GM19238 (cell line): Measurements from ENCODE around the gene HCN1.

Experiments used
- DNase-seq: peaks from one replicate; pipeline ENCODE4 v3.0.0; 2011; ENCODE audit warnings: low spot score; ENCODE audit not compliant: insufficient read length

The HCN1 gene

GRCh38 chr5:45295231-45295630 is 400.9 kb downstream of the HCN1 start:
- no peak for DNase-seq

GRCh38 chr5:45288746-45289145 is 407.4 kb downstream of the HCN1 start:
- no peak for DNase-seq

DNA sequence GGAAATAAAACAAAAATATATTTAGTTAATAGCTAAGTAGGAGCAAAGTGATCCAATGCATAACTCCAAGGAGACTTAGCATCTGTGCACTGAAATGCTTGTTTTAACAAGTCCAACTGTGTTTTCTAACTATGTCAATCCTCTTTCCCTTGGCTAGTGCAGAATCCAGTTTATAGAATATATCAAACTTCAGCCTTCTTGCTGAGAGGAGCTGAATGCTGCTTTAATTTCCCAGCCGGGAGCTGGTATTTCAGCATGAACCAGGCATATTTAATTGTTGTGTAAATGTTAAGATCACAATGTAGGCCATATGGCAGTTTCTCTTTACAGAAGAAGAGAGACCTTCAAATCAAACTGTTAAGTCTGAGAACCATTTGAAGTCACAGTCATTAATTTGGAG is 411.7 kb downstream of the HCN1 start:
- no peak for DNase-seq

DNA sequence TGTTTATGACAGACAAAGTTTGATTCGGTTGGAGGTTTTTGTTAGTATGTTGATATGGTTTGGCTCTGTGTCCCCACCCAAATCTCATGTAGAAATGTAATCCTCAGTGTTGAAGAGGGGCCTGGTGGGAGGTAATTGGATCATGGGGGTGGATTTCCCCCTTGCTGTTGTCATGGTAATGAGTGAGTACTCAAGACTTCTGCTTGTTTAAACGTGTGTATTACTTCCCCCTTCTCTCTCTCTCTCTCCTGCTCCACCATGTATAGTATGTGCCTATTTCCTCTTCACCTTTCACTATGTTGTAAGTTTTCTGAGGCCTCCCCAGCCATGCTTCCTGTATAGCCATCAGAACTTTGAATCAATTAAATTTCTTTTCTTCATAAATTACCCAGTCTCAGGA is 415.1 kb downstream of the HCN1 start:
- DNase-seq, result no peak

- DNase-seq, result no peak
Measured at GRCh38 chr5:45279109-45279508, 417.1 kb downstream of the HCN1 start.

- no peak for DNase-seq
Measured at GRCh38 chr5:45277860-45278259, 418.3 kb downstream of the HCN1 start.

DNA sequence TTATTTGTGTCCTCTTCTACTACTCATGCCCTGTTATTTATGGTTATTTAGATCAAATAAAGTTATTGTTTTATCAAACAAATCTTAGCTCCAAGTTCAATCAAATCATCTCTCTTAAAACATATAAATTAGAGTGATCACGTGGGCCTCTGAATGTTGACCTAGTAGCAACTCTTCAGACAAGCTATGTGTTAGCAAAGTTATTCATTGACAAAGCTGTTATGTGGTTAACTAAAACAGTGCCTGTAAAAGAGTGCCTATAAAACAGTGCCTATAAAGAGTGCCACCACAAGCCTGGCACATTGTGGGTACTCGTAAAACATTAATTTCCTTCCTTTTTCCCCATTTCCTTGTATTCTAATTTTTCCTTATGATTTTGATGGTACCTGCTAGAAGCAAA is 421.9 kb downstream of the HCN1 start:
- no peak for DNase-seq

DNA sequence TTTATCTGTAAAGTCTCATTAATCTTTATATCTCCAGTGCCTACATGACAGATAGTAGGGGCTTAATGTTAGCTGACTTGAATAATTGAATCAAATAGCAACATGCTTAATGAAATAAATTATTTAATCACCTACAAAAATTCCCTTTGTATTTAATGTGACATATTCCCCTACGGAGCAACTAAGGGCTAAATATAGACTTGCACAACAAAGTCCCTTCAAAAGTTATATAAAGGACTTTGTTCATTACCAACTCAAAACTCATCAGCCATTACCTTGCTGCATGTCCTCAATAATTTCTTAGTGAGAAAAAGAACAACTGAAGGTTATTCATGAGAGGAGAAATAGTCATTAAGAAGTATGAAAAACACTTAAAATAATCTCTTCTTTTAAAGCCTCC is 424.6 kb downstream of the HCN1 start:
- no peak for DNase-seq

DNA sequence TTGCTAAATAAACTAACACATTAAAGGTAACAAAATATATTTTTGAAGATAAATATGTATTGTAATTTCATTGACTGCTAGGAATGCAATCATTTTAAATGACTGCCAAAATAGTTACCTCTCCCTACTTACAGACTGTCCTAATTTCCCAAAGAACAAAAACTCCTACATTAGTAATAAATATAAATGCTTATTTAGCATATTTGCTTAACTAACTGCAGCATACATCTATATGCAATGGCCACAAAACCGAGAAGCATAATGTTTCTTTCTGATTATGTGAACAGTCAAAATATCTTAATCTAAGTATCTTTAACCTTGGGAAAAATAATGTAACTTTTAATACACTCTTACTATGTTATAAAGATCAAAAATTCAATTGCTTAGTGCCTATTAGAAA is 431.7 kb downstream of the HCN1 start:
- no peak for DNase-seq

GRCh38 chr5:45262061-45262590 is 434.1 kb downstream of the HCN1 start:
- no peak for DNase-seq

DNA sequence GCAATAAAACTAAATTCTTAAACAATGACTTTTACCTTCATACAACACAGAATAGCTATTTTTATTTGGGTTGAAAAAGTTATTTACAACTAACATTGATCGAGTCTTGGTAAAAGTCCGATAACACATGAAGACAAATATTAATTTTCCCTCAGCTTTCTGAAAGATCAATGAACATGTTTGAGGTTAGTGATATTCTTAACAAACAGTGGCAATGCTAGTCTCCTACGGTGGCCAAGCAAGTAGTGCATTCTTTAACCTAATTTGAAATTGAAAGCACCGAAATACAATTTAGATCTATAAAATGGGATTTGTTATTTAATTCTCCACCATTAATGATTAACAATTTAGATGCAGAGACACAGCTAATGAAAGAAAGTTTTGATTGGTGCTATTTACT is 435.1 kb downstream of the HCN1 start:
- DNase-seq, result no peak

- DNase-seq, result no peak
Measured at GRCh38 chr5:45260292-45260691, 435.9 kb downstream of the HCN1 start.

DNA sequence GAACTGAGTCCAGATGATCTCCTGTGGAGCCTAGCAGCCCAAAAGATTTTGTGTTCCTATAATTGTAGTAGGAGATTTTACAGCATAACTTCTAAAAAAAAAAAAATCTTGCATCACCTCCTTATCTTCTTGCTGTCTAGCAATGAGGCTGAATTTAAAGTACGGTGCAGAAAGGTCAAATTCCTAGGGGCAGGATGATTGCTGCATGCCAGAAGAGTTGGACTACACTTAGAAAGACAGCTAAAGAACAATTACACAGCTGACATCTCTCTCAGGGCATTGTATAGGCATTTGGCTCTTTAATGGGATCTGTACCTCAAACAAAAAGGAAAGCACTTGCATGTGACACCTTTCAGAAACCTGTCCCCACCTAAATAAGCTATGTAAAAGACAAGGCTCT is 443.2 kb downstream of the HCN1 start:
- no peak for DNase-seq

DNA sequence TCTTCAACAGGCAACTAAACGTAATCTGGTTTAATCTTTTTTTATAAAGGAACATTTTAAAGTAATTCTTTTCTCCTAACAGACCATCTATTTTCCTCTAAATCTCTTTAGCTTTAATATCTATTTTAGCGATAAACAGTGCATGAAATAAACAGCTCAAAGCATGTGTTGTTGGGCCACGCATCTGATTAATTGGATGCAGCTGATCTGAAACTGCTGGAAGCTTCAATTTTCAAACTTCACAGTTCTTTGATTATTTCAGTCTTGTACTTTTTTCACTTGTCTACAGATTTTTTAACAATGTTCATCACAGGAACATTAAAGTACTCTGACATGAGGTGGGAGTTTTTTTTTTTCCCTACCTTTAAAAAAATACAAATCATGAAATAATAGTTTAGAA is 443.6 kb downstream of the HCN1 start:
- no peak for DNase-seq

DNA sequence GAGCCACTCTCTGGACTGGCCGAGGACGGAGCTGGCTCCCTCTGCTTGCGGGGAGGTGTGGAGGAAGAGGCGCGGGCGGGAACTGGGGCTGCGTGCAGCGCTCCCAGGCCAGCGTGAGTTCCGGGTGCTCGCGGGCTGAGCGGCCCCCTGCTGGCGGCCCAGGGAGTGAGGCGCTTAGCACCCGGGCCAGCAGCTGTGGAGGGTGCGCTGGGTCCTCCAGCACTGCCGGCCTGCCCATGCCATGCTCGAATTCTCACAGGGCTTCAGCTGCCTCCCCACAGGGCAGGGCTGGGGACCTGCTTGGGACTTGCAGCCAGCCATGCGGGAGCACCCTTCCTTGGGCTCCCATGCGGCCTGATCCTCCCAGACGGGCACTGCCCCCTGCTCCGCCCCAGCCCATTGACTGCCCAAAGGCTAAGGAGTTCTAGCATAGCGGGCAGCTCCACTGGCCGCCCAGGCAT is 470.6 kb downstream of the HCN1 start:
- DNase-seq, result no peak

GRCh38 chr5:45205403-45205961 is 490.7 kb downstream of the HCN1 start:
- no peak for DNase-seq
